Skeletal muscle tissue (tissue), 4 donors: Measurements from ENCODE around the gene SHC2. TPM values are rescaled to one million over a fixed set of nuclear protein-coding genes. Genes with fewer than 3 reads are reported as not detected.

Source experiments
- H3K27ac ChIP-seq: one replicate; pipeline ENCODE4 v1.7.0; 2013; ENCODE audit warnings: mild to moderate bottlenecking, low read depth, low read length, inconsistent platforms
- H3K27me3 ChIP-seq, 3 donors: one replicate each; pipeline ENCODE4 v1.7.0; 2013; ENCODE audit warnings: low read length in 3 of 3; ENCODE audit not compliant: control insufficient read depth in 3 of 3, insufficient read depth in 3 of 3
- H3K36me3 ChIP-seq, 3 donors: one replicate each; pipeline ENCODE4 v1.7.0; 2013; ENCODE audit warnings: low read length in 3 of 3; ENCODE audit not compliant: control insufficient read depth in 3 of 3, insufficient read depth in 3 of 3
- H3K4me1 ChIP-seq, 3 donors: one replicate each; pipeline ENCODE4 v1.7.0; 2013; ENCODE audit warnings: low read length in 3 of 3, mild to moderate bottlenecking in 3 of 3; ENCODE audit not compliant: control insufficient read depth in 3 of 3, insufficient read depth in 3 of 3
- H3K4me3 ChIP-seq, 3 donors: one replicate each; pipeline ENCODE4 v1.7.0; 2013; ENCODE audit warnings: low read length in 3 of 3
- H3K9ac ChIP-seq, 3 donors: one replicate each; pipeline ENCODE4 v1.7.0; 2013; ENCODE audit warnings: low read length in 3 of 3, mild to moderate bottlenecking in 3 of 3, moderate library complexity in 2 of 3, low read depth in 1 of 3
- H3K9me3 ChIP-seq, 3 donors: one replicate each; pipeline ENCODE4 v1.7.0; 2013; ENCODE audit warnings: low read length in 3 of 3; ENCODE audit not compliant: control insufficient read depth in 3 of 3
- total RNA-seq: library from RNA; depleted of rRNA; stranded (reverse); fragments of >200 nt; gene quantifications from one replicate; pipeline ENCODE4 v1.2.3, GENCODE V29; 2014
- donor health status: Osteomylitis.

The SHC2 gene
- total RNA-seq, 1 donor from 2014 or later = 7.8 TPM

DNA sequence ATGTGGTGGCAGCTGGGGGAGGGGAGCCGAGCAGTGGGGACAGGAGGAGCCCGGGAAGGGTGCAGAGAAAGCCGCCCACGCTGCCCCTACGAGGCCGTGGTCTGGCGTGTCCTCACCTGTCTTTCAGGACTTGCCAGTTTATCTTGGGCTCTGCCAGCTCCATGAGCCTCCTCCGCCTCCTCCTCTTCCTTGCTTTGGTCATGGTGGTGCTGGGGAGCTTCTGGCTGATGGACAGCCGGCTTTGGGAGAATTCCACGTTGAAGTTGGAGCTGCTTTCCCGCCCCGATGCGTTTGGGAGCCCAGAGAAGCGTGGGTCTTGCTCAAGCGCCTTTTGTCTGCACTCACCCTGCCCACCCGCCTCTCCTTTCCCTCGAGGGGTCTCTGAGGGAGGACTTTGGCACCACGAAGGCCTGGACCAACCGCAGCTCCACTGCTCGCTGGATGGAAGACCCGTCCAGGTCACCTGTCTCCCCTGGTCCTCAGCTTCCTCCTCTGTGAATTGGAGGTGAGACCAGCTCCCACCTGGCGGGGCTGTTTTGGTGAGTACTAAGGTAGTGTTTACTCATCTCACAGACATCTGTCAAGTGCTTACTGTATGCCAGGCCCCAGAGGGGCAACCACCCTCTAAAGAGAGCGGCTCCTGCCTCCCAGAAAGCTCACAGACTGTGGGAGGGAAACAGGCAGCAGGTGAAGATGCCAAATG is 86.5 kb downstream of the SHC2 start:
- no peaks in the 10 kb centered on the region for H3K9me3 ChIP-seq
- H3K4me1 ChIP-seq = peaks cover 0 to 14% (median 11%) of the 10 kb centered on the region in 3 donors
- H3K27ac ChIP-seq = no peak overlapping the region
- H3K4me3 ChIP-seq = no peak overlapping the region
- H3K27me3 ChIP-seq = peaks cover 35 to 54% (median 50%) of the 10 kb centered on the region in 3 donors
- H3K9ac ChIP-seq = no peak overlapping the region
- H3K36me3 ChIP-seq = no peaks in the 10 kb centered on the region

DNA sequence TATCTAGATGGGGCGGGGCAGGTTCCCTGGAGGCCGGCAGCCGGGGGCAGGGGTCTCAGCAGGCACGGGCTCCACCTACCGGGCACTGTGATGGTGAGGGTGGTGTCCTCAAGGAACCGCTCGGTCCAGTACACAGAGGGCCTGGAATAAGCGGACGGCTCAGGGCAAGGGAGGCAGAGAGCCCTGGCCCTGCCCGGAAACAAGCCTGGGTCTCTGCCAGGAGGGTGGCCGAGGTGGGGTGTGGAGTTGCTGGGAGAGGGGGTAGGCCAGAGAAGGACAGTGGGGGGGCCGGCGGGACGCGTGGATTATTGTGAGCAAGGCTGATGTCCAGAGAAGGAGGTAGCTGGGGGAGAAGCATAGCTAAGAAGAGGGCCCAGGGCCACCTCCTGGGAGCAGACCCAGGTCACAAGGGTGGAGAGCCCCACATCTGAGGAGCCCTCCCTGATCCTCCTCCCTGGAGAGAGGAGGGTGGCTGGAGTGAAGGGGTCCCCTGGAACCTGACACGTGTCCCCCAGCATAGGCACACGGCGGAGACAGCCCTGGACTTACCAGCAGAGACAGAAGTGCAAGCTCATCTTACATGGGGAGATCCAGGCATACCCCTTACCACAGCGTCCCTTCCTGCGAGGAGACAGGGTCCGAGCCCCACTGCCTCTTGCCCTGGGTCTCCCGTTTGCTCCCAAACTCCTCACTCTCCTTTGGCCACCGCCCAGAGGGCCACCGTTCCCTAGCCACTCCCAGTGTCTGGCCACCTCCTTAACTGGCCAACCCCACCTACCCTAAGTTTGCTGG is 87.2 kb downstream of the SHC2 start:
- H3K27ac ChIP-seq = no peak overlapping the region
- H3K4me3 ChIP-seq = no peak overlapping the region
- peak overlapping the region in 1 of 3 donors; percentile 3 for H3K9ac ChIP-seq
- H3K4me1 ChIP-seq = peaks cover 0 to 14% (median 11%) of the 10 kb centered on the region in 3 donors
- H3K36me3 ChIP-seq = no peaks in the 10 kb centered on the region
- H3K9me3 ChIP-seq = no peaks in the 10 kb centered on the region
- peaks cover 35 to 53% (median 52%) of the 10 kb centered on the region in 3 donors for H3K27me3 ChIP-seq

DNA sequence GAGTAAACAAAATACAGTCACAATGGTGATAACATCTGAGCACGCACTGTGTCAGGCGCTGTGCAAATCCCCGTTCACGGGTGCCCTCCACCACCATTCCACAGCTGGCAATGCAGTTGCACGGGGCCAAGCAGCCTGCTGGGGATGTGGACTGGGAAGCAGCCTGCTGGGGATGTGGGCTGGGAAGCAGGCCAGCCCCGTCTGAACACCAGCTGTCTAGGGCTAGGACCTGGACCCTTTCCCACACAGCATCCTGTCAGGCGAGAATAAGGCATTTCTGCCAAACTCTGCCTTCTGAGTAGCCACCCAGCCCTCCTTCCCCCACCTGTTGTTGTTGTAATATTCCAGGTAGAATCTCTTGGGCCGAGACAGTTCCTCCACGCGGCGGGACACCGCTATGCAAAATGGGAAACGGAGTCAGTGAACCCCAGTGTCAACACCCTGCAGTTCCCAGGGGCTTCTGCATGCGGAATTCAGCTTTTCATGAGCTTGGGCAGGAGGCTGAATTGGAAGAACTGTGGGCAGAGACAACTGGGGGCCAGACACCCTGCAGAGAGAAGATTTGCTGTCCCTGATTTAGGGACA is 88.4 kb downstream of the SHC2 start:
- Histone ChIP-seq H3K4me1 (peaks cover 0 to 14% (median 11%) of the 10 kb centered on the region in 3 donors), H3K9ac (no peak overlapping the region), H3K27me3 (peaks cover 35 to 61% (median 52%) of the 10 kb centered on the region in 3 donors), H3K36me3 (no peaks in the 10 kb centered on the region), H3K4me3 (no peak overlapping the region), H3K9me3 (no peaks in the 10 kb centered on the region), H3K27ac (no peak overlapping the region)

DNA sequence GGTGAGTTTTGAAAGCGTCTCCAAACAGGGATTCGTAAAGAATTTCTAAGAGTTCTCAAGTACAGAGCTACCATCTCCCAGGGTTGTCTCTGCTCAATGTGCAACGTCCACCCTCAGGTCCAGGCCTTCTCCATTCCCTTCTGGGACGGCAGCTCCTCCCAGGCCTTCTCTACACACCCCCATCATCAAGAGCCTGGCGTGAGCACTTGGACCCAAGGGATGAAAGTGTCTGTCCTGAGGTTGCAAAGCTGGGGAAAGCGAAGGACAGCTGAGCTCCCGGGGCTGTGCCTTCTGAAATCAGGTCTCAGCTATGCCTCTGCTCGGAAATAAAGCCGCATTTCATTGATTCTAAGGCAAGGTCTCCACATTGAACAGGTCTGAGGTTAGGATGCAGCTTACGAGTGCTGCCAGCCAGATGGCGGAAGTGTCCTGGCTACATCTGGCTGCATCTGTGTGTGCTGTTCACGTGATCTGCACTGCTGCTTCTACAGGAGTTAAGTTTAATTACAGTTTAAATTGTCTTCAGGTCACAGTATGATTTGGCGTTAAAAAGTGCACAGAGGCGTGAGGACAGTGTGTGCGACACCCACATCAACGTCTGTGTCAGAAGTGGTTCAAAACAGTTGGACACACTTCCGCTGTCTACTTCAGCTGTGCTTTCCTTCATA is 89.2 kb downstream of the SHC2 start:
- peaks cover 38 to 68% (median 52%) of the 10 kb centered on the region in 3 donors for H3K27me3 ChIP-seq
- H3K4me1 ChIP-seq = peaks cover 0 to 14% (median 11%) of the 10 kb centered on the region in 3 donors
- H3K36me3 ChIP-seq = no peaks in the 10 kb centered on the region
- H3K4me3 ChIP-seq = peak overlapping the region in 1 of 3 donors; percentile 13
- H3K27ac ChIP-seq = no peak overlapping the region
- no peaks in the 10 kb centered on the region for H3K9me3 ChIP-seq
- H3K9ac ChIP-seq = no peak overlapping the region

DNA sequence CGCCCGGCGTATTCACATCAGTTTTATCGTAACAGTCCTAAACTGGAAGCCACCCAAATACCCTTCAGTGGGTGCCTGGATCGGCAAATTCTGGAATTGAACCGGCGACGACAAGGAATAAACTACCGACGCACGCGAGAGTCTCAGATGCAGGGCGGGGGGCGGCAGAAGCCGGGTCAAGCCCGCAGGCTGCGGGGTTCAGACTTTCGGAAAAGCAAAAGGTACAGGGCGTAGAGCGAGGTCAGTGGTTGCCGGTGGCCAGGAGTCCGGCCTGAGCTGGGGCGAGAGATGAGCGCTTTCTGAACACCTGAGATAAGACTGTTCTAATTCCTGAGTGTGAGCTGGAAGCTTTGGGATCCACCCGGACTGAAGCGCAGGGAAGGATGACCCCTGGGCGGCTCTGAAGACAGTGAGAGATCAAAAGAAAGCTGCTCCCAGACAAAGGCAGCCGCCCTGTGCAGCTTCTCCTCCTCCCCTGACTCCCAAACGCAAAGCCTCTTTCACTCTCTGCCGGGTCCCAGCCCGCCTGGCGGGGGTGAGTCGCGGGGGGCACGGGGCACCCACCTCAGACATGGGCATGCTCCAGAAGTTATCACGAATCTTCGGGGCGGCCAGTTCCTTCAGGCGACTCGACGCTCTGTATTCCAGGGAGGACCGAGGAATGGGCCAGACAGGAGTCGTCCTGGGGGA is 90.0 kb downstream of the SHC2 start:
- Histone ChIP-seq H3K27ac (no peak overlapping the region), H3K9me3 (peaks cover 0 to 2% (median 0%) of the 10 kb centered on the region in 3 donors), H3K4me1 (peaks cover 0 to 14% (median 11%) of the 10 kb centered on the region in 3 donors), H3K4me3 (no peak overlapping the region), H3K9ac (no peak overlapping the region), H3K36me3 (no peaks in the 10 kb centered on the region), H3K27me3 (peaks cover 39 to 71% (median 52%) of the 10 kb centered on the region in 3 donors)

DNA sequence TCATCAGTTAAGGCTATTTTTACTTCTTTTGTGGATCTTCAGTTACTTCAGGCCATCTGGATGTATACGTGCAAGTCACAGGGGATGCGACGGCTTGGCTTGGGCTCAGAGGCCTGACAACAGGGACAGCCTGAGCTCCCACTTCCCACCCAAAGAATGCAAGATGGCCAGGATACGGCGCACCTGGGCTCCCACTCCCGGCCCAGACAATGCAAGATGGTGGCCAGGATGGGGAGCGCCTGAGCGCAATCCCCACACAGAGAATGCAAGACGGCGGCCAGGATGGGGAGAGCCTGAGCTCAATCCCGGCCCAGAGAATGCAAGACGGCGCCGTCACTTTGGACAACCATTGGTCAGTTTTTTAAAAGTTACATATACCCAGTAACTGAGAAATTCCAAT is 91.0 kb downstream of the SHC2 start:
- H3K36me3 ChIP-seq = no peaks in the 10 kb centered on the region
- no peak overlapping the region for H3K9ac ChIP-seq
- peaks cover 0 to 2% (median 0%) of the 10 kb centered on the region in 3 donors for H3K9me3 ChIP-seq
- H3K4me1 ChIP-seq = peaks cover 0 to 14% (median 11%) of the 10 kb centered on the region in 3 donors
- no peak overlapping the region for H3K27ac ChIP-seq
- peaks cover 34 to 70% (median 56%) of the 10 kb centered on the region in 3 donors for H3K27me3 ChIP-seq
- H3K4me3 ChIP-seq = no peak overlapping the region

DNA sequence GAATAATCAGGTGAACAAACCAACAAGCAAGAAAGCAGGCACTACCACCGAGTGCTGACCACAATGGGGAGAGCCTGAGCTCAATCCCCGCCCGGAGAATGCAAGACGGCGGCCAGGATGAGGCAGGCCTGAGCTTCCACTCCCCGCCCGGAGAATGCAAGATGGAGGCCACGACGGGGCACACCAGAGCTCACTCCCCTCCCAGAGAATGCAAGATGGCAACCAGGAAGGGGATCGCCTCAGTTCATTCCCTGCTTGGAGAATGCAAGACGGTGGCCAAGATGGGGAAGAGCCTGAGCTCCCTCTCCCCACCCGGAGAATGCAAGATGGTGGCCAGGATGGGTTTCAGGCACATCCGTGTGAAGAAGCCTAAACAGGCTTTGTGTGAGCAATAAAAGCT is 91.6 kb downstream of the SHC2 start:
- Histone ChIP-seq H3K27me3 (peaks cover 28 to 67% (median 56%) of the 10 kb centered on the region in 3 donors), H3K27ac (no peak overlapping the region), H3K4me1 (peaks cover 0 to 14% (median 11%) of the 10 kb centered on the region in 3 donors), H3K9ac (no peak overlapping the region), H3K36me3 (no peaks in the 10 kb centered on the region), H3K9me3 (peaks cover 0 to 2% (median 0%) of the 10 kb centered on the region in 3 donors), H3K4me3 (no peak overlapping the region)

DNA sequence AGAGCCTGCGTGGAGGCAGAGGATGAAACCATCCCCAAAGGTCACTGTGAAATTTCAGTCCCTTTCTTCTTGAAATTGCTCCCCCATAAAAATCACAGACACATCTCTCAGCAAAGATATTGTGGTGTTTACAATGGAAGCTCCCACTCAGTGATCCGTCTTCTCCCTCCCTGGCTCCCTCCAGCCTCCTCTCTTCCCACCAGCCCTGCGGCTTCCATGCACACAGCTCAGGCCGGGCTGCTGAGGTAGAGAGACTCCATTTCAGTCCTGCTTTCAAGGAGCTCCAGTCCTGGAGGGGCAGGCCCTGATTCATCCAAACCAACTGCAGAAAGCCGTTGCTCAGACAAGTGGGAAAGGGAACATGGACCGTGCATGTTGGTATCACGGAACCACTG is 92.2 kb downstream of the SHC2 start:
- Histone ChIP-seq H3K4me1 (peaks cover 0 to 14% (median 11%) of the 10 kb centered on the region in 3 donors), H3K27me3 (peaks cover 23 to 61% (median 51%) of the 10 kb centered on the region in 3 donors), H3K27ac (no peak overlapping the region), H3K4me3 (no peak overlapping the region), H3K9me3 (peaks cover 0 to 2% (median 0%) of the 10 kb centered on the region in 3 donors), H3K9ac (no peak overlapping the region), H3K36me3 (no peaks in the 10 kb centered on the region)

DNA sequence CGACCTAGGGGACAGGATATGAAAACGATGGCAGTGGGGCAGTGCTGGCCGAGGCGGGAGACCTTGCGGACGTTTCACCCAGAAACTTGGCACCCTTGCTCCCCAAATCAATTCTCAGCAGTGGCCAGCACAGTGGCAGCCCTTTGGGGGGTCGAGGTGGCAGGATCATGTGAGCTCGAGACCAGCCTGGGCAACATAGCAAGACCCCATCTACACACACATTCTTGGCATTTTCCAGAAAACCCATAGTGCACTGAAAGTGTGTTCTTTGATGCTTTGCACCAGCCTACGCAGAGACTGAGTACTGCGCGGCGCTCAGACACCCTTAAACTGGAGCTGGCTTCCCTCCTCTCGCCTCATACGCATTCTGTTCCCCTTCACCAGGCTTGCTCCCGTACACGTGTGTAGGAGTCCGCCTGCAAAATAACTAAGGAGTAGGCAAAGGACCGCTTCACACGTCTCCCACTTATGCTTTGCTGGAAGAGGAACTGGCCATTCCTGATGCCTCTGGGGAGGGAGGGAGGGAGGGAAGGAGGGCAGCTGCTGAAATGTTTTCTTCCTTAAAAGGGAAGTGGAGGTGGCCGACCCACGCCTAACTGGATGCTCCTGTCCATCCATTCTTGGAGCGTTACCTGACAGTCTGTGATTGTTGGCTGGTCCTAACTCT is 92.7 kb downstream of the SHC2 start:
- Histone ChIP-seq H3K36me3 (no peaks in the 10 kb centered on the region), H3K27me3 (peaks cover 22 to 57% (median 45%) of the 10 kb centered on the region in 3 donors), H3K4me3 (no peak overlapping the region), H3K9me3 (peaks cover 0 to 2% (median 0%) of the 10 kb centered on the region in 3 donors), H3K4me1 (peaks cover 0 to 14% (median 11%) of the 10 kb centered on the region in 3 donors), H3K27ac (no peak overlapping the region), H3K9ac (no peak overlapping the region)
